NB4 (cell line): ENCODE results near the gene PDE3B.

ENCODE experiments used
- DNase-seq: peaks from one replicate; pipeline ENCODE4 v3.0.0; 2010; ENCODE audit warnings: low read depth
- H3K4me3 ChIP-seq: one replicate; pipeline ENCODE4 v1.5.1; 2011; ENCODE audit warnings: mild to moderate bottlenecking, low read depth, low read length, moderate library complexity
- CTCF ChIP-seq: IDR thresholded peaks from one replicate; pipeline ENCODE4 v1.5.1; 2012; ENCODE audit warnings: low read depth, low read length
- MAX ChIP-seq: IDR thresholded peaks from 2 replicates; pipeline ENCODE4 v1.6.1; 2011; ENCODE audit warnings: low read depth, low read length
- MYC ChIP-seq: IDR thresholded peaks from 2 replicates; pipeline ENCODE4 v1.6.1; 2011; ENCODE audit warnings: low read depth, low read length
- POLR2A ChIP-seq: IDR thresholded peaks from 2 replicates; pipeline ENCODE4 v1.6.1; 2011; ENCODE audit warnings: mild to moderate bottlenecking; ENCODE audit not compliant: insufficient read length; ENCODE audit errors: extremely low read depth

PDE3B gene

GRCh38 chr11:14614091-14614622 lies 29.4 kb upstream of the PDE3B start:
- TF ChIP-seq CTCF, result no peak
- TF ChIP-seq MAX, result no peak
- no peak for TF ChIP-seq POLR2A
- no peak overlapping the region for H3K4me3 ChIP-seq
- no peak for DNase-seq

GRCh38 chr11:14617241-14618027 lies 26.2 kb upstream of the PDE3B start:
- no peak overlapping the region for H3K4me3 ChIP-seq
- no peak for DNase-seq
- TF ChIP-seq MYC (no peak), CTCF (no peak), MAX (no peak), POLR2A (no peak)

- no peak for DNase-seq
- H3K4me3 ChIP-seq, result no peak overlapping the region
- no peak for TF ChIP-seq CTCF
- no peak for TF ChIP-seq POLR2A
- no peak for TF ChIP-seq MYC
- TF ChIP-seq MAX, result no peak
Measured at GRCh38 chr11:14618060-14618459, 25.5 kb upstream of the PDE3B start.

GRCh38 chr11:14619603-14620531 lies 23.7 kb upstream of the PDE3B start:
- TF ChIP-seq MAX (no peak), CTCF (no peak), POLR2A (no peak), MYC (no peak)
- H3K4me3 ChIP-seq, result no peak overlapping the region
- DNase-seq, result no peak

- DNase-seq, result no peak
- no peak overlapping the region for H3K4me3 ChIP-seq
- TF ChIP-seq CTCF, result peak; percentile 1
- no peak for TF ChIP-seq MYC
Measured at GRCh38 chr11:14622223-14622954, 21.2 kb upstream of the PDE3B start.
